K562 treated with DMSO at 1 percent for 48 hours (cell line): ENCODE measurements around the gene MEF2C. TPM values are rescaled to one million over a fixed set of nuclear protein-coding genes. Genes with fewer than 3 reads are reported as not detected.

Source experiments
- total RNA-seq: library from RNA; unstranded; fragments of 300-600 nt; gene quantifications from 2 replicates; pipeline ENCODE4 v1.2.3, GENCODE V29; 2022; ENCODE audit warnings: low replicate concordance; ENCODE audit errors: extremely low read depth

Gene MEF2C
- not detected in 2 replicates for total RNA-seq

GRCh38 chr5:88883059-88883835 is at the start of gene MEF2C:
Gene MEF2C (minus strand): TSS chr5:88883184. CDS start chr5:88823788, 59,396 bp downstream.

